ENCODE data around the gene ACVRL1. TPM values are rescaled to one million over a fixed set of nuclear protein-coding genes. Genes with fewer than 3 reads are reported as not detected.

The ACVRL1 gene
- total RNA-seq, 1 donor from 2014 or later: 11.5 TPM

- no peak for DNase-seq
Measured at GRCh38 chr12:51970904-51971646, 63.8 kb downstream of the ACVRL1 start.

- DNase-seq: no peak
Measured at GRCh38 chr12:51971679-51972421, 64.5 kb downstream of the ACVRL1 start.

- no peak for DNase-seq
Measured at GRCh38 chr12:51972422-51972812, 65.1 kb downstream of the ACVRL1 start.

GRCh38 chr12:51972849-51973273, 65.6 kb downstream of the ACVRL1 start:
- peak; percentile 32 for DNase-seq

Other genes with a start within 250 kb of the ACVRL1 start
- 0.47 TPM for gene FIGNL2, start 58.8 kb upstream of the ACVRL1 start, total RNA-seq
- gene ANKRD33, start 19.4 kb upstream of the ACVRL1 start, total RNA-seq: not detected
- 43.2 TPM for gene ACVR1B, start 44.2 kb downstream of the ACVRL1 start, total RNA-seq
- gene TAMALIN, start 99.4 kb downstream of the ACVRL1 start, total RNA-seq: 1.6 TPM
- 5.8 TPM for gene NR4A1, start 143.9 kb downstream of the ACVRL1 start, total RNA-seq
- gene ATG101, start 162.5 kb downstream of the ACVRL1 start, total RNA-seq: 19.5 TPM
- not detected for gene SMIM41, start 172.2 kb downstream of the ACVRL1 start, total RNA-seq

Measured in occipital lobe (tissue), 2 donors.